OCI-LY1 (cell line): ENCODE measurements around the gene ACO2.

ENCODE experiments used
- CTCF ChIP-seq: fragments of 200-600 bp; sonication (generic), shearing (Covaris generic); IDR thresholded peaks from 2 replicates; pipeline ENCODE4 v1.5.1; 2017; ENCODE audit warnings: mild to moderate bottlenecking, antibody characterized with exemption, low read length, moderate library complexity, mixed read lengths
- EZH2 ChIP-seq: fragments of 200-600 bp; sonication (generic), shearing (Covaris generic); IDR thresholded peaks from 2 replicates; pipeline ENCODE4 v1.8.0; 2017; ENCODE audit warnings: borderline replicate concordance, mixed run types, mild to moderate bottlenecking, antibody characterized with exemption, low read length, moderate library complexity, mixed read lengths

GRCh38 chr22:41436322-41437113 lies 32.4 kb upstream of the ACO2 start:
- TF ChIP-seq CTCF (no peak), EZH2 (no peak)
